Skeletal muscle cell (primary cell): Measurements from ENCODE around the gene NEU2.
"Not testable (repeated sequence)": the region's sequence is repeated elsewhere in the genome, so short reads cannot be mapped to it uniquely, and the experiment has no call there.

Source experiments
- DNase-seq: peaks from one replicate; pipeline ENCODE4 v3.0.0-alpha.2; 2010; ENCODE audit warnings: low read depth
- H3K4me3 ChIP-seq: 2 replicates; pipeline ENCODE4 v1.5.1; 2011; ENCODE audit warnings: low read depth, mild to moderate bottlenecking, control low read depth, low read length, moderate library complexity

Gene NEU2

DNA sequence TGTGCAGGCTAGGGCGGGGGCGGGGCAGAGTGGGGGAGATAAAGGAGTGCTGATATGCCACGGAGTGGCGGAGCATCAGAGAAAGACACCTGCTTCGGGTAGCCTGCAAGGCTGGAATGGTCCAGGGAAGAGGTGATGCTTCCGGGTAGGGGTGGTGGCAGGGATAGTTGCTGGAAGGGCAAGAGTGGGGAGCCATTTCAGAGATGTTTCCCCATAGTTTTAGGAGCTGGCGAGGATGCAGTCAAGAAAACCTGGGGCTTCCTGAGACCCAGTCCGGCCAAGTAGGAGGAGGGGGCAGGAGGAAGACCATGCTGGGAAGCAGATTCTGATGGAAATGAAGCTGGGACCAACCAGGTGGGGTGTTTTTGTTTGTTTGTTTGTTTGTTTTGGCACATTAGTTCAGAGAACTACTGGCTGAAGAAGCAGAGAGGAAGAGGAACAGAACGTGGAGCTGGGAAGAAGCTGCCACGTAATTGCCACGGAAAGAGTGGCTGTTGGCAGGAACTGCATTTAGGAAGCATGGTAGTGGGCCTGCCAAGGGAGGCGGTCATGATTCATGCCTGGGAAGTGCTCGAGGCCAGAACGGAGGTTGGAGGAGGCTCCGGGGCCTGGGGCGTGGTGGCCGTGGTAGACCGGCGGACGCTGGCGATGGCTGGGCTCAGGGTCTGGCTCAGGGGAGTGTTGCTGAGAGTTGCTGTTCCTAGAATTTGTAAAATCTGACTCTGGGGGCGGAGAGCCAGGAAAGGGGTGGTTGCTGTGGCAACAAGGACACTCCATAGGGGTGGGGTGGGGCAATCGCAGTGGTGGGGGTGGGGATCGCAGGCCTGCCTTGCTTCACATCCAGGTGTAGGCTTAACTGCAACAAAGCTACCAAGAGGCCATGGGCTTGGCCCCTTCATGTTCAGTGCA is 19.0 kb downstream of the NEU2 start:
- no peak for DNase-seq
- no peak overlapping the region for H3K4me3 ChIP-seq

- not testable (repeated sequence) for H3K4me3 ChIP-seq, DNase-seq
These were observed 20.0 kb downstream of the NEU2 start for GRCh38 chr2:233052517-233052916.

DNA sequence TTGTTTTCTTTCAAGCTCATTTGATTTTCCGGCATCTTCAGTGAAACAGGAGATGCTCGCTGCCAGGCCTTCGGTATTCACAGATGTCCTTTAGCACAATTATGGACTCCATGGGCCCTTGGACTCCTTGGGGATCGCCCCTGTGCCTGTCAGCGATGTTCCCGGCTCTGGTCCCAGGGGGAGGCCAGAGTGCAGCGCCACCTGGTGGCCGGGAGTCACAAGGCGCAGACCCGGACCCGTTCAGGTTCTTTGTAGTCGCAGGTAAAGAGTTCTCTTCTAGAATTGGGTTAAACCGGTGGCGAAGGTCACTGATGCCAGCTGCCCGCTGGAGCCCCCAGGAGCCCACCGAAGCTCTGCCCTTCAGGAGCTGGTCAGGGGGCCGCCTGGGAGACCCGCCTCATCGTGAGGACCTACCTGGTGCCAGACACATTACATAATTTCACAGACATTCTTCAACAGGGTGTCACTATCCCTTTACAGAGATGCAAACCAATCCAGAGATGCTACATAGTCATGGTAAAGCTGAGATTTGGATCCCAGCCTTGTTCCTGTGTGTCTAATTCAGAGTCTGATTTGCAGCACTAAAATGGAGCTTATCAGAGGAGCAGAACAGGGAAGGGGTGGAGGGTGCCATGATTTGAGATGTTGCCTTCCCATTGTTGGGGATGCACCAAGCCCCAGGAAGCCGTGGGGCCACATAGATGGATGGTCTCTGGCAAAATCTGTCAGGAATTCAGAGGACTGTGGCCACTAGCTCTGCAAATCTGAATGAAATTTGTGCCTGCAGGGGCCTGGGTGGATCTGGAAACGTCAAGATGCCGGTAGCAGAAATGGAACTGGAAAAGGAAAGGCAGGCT is 21.7 kb downstream of the NEU2 start:
- no peak for DNase-seq
- H3K4me3 ChIP-seq = no peak overlapping the region

- H3K4me3 ChIP-seq = no peak overlapping the region
- DNase-seq = no peak
These were observed 22.9 kb downstream of the NEU2 start for GRCh38 chr2:233055362-233055761.

DNA sequence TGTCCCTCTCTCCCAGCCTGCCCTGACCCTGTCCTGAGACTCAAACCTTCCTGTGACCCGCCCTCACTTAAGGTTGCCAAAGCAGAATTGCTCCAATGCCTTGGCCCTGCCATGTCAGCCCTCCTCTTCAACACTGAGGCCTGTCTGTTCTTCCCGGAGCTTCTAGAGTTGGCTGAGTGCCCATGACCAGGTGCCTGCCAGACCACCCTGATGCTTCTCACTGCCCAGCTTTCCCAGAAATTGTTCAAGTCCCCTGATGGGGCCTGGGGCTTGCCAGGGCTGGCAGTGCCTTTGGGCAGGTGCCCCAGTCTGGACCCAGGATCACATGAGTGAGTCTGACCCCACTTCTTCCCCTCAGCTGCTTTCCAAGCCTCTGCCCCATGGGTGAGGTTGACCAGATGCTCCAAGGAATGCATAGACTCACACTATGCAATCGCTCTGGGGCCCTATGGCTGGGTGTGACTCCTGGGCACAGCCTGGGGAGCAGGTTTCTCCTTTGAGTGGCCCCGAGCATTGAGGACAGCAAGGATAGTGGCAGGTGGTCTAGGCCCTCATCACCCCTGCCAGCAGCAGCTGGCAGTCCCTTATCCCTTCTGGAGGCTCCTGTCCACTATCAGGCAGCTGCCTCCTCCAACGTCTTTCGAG is 24.6 kb downstream of the NEU2 start:
- no peak overlapping the region for H3K4me3 ChIP-seq
- no peak for DNase-seq

DNA sequence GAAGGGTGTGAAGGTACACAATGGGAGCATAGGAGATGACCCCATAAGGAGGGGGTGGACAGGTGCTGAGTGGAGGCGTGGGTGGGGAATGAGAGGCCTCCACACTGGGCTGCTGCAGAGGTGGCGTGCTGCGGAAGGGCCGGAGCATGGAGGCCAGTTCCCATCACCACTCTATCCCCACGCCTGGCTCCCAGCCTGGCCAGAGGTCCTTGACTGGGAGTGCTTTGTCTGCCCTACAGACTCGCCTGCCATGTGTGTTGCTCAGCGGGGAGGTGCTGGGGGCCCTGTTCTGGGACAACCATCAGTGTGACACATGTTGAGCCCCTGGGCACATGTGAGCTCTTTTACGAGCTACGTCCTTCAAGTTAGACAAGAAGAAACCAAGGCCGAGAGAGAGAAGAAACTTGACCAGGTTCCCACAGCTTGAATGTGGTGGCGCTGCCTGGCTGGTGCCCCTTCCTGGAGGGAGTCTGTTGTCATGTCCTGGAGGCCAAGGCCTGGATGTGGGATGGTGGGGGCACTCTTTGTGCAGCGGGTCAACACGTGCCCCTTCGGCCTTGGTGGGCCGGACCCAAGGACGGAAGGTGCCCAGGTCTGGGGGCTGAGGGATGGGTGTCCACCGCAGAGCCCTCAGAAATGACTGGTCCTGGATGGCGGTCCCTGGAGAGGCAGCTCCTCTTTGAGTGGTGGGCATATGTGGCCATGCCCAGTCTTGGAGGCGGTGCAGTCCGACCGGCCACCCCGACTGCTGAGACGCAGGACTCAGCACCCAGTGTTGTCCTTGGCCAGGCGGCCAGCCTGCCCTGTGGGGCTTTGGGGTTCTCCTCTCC is 26.5 kb downstream of the NEU2 start:
- H3K4me3 ChIP-seq = no peak overlapping the region
- DNase-seq = no peak

DNA sequence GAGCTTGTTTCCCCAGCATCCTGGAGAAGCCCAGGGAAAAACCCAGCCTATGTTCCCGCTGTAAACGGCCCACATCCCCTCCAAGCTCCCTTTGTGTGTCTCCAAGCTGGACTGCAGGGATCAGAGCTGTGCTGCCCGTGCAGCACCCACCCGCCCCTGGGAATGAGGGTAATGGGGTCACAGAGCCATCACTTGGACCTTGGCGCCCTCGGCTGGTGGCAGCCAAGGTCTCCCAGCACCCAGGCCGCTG is 27.0 kb downstream of the NEU2 start:
- H3K4me3 ChIP-seq = no peak overlapping the region
- DNase-seq = no peak

DNA sequence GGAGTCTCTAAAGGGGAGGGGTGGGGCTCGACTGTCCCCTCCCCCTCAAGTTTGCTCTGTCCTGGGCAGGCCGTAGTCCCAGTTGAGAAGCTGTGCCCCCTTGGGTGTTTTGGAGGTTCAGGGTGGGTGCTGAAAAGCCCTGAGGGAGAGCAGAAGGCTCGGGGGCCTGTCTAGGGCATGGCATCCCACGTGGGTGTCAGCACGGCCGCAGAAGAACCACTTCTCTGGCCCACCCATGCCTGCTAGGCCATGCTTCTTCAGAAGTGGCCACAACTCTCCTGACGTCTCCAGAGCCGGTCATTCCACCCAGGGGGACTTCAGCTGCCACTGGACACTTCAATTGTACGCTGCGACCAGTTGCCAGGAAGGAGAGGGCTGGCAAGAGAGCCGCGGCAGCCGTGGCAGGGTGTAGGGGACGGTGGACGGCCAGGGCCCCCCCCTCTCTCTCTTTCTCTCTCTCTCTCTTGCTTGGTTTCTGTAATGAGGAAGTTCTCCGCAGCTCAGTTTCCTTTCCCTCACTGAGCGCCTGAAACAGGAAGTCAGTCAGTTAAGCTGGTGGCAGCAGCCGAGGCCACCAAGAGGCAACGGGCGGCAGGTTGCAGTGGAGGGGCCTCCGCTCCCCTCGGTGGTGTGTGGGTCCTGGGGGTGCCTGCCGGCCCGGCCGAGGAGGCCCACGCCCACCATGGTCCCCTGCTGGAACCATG is 27.5 kb downstream of the NEU2 start, which contains the start of gene INPP5D:
INPP5D (plus strand) TSS at position 546 of the 704 bp plus-strand sequence; CDS start at position 683, 137 bp downstream.
- no peak for DNase-seq
- no peak within 1 kb of the TSS for H3K4me3 ChIP-seq

- H3K4me3 ChIP-seq = no peak overlapping the region
- DNase-seq = no peak
These were observed 28.1 kb downstream of the NEU2 start for GRCh38 chr2:233060501-233060979.

GRCh38 chr2:233060980-233061590 is 28.6 kb downstream of the NEU2 start:
- no peak for DNase-seq
- H3K4me3 ChIP-seq = no peak overlapping the region

DNA sequence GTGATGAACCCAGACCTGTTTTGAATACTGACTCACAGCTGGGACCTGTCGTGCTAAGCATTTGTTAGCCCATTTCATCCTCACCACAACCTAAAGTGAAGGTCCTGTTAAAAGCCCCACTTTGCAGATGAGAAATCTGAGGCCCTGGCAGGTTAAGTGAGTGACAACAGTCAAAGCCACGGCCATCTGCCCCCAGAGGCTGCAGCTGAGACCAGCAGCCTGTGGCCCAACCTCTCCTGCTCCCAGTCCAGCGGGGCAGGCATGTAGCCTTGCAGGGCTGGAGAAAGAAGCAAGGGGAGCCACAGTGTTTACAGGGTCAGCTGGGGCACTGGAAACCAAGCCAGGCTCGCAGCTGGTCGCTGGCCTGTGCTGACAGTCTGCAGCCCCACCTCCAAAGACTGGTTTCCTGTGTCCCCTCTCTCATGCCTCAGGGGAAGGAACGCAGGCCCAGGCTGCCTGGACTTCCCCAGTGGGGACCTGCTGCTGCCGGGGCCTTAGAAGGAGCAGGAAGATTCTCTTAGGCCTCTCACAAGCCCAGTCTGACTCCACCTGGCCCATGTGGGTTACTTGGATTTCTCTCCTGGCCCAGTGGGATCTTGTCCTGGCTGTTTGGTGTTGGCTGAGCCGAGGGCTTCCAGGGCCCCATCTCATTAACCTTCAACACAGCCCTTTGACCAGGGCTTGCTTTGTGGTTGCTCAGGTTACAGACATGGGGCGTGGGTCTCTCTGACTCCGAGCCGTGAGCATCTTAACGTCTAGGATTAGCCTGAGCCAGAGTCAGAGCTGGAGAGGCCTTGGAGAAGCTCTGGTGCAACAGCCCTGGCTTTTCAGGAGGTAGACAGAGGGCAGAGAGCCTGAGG is 29.3 kb downstream of the NEU2 start:
- no peak for DNase-seq
- H3K4me3 ChIP-seq = no peak overlapping the region

DNA sequence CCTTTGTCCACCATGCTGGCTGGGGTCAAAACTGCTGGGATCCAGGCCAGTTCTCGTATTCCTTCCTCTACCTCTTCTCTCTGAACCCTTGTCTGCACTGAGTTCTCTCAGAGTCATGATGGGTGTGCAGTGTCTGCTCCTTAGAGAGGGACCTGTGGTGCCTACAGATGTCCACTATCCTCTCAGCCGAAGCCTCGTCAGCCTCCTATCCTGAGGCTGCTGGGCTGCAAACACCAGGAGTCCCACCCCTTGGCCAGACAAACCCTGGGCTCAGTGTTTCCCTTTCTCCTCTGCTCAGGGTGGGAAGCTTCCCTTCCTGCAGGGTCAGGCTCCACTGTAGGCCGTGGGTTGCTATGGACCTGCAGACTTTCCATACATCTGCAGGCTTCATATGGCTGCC is 30.0 kb downstream of the NEU2 start:
- no peak for DNase-seq
- H3K4me3 ChIP-seq = no peak overlapping the region

- DNase-seq = no peak
- H3K4me3 ChIP-seq = no peak overlapping the region
These were observed 30.4 kb downstream of the NEU2 start for GRCh38 chr2:233062946-233063268.

DNA sequence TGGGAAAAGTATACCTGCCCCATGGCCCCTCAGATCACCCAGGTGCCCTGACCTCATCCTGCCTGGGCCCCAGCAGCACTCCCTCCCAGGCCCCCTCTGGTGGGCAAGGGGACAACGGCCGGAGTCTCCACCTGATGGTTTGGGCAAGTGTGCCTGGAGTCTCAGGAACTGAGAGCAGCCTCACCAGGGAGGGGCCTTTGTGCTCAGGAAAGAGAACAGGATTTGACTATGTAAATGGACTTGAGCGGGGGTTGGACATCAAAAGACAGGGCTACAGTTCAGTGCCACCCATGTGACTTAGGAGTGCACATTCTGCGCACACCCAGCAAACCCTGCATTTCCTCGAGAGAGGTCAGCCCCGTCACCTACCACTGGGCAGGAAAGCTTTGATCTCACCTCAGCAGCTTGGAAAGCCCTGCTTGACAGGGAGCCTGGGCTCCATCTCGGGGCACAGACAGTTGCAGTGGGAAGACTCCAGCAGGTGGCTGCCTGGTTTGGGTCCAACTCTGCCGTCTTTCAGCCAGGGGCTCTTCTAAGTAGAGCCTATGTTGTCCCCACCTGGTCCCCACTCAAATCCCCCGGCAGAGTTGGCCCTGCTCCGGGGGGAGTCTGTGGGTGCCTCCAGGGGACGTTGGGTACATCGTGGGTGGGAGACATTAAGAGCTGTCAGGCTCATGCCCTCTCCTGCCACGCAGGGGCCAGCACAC is 30.9 kb downstream of the NEU2 start:
- no peak for DNase-seq
- no peak overlapping the region for H3K4me3 ChIP-seq

DNA sequence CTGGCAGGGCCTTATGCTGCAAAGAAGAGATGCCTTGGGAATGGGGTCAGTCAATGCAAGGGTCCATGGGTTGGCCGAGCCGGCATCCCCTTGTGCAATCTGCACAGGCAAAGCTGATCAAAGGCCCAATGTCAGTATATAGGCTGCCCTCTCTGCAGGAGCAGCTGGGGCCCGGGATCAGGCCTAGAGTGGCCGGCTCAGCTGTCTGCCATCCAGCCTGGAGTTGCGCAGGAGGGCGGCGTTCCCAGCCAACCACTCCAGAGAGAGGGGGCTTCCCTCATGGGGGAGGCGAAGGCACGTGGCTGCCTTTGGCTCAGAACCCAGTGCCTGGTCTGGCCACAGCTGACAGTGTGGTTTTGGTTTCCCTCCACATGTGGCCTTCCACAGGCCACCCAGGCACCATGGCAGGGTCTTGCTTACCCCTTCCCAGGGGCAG is 31.5 kb downstream of the NEU2 start:
- H3K4me3 ChIP-seq = no peak overlapping the region

GRCh38 chr2:233064530-233065199 is 32.2 kb downstream of the NEU2 start:
- DNase-seq = no peak
- no peak overlapping the region for H3K4me3 ChIP-seq

More for the DNA sequence above, 31.5 kb downstream of the NEU2 start:
- no peak for DNase-seq
